ENCODE data around the gene SHB. TPM values are rescaled to one million over a fixed set of nuclear protein-coding genes. Genes with fewer than 3 reads are reported as not detected.
A peak's percentile ranks its signal among the peaks of the same experiment; 100 is the strongest.

Gene SHB
- total and polyA plus RNA-seq, 2 donors from 2014 or later = 16.4 to 39.8 TPM

DNA sequence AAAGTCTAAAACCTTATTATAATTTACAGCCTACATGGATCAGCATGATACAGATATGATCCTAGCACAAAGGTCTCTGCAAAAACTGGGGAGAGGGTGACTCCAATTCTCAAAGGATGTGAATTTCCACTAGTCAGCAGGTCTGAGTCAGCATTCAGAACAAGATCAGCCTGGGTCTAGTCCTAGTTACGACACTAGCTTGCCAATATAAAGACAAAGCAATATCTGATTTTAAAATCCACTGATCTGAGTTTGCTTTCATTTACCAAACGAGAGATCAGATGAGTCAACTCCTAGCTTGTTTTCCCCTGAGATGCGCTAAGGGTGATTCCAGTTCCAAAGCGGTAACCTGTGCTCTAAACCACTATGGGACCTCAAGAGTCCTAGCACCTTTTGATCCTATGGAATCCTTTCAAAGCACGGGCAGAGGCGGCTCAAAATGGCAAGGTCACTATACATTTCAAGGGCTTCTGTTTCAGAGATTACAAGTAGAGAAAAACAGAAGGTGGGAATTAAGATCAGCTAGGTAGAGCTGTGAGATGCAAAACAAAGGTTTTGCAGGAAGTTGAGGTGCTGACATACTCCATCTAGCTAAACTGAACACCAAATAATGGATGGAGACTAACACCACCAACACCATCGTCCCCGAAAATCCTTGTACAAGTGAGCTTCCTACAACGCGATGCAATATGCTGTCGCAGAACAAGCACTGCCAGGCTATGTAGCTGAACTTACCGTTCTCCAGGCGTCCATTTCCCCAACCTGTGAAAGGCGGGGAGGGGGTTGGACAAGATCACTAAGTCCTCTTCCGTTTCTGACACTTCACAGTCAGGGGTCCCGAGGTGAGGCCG is 166.0 kb downstream of the SHB start:
- H3K9me3 ChIP-seq (ENCODE audit: control insufficient read depth in 2 of 3, insufficient read depth in 1 of 3, low read length in 3 of 3) = no peaks in the 10 kb centered on the region
- peak overlapping the region; percentile 8 to 86 for H3K27ac ChIP-seq (ENCODE audit: low read depth in 2 of 2, low read length in 2 of 2)
- H3K27me3 ChIP-seq (ENCODE audit: control insufficient read depth, insufficient read depth, low read length) = no peaks in the 10 kb centered on the region
- TF ChIP-seq, protein P1, sequence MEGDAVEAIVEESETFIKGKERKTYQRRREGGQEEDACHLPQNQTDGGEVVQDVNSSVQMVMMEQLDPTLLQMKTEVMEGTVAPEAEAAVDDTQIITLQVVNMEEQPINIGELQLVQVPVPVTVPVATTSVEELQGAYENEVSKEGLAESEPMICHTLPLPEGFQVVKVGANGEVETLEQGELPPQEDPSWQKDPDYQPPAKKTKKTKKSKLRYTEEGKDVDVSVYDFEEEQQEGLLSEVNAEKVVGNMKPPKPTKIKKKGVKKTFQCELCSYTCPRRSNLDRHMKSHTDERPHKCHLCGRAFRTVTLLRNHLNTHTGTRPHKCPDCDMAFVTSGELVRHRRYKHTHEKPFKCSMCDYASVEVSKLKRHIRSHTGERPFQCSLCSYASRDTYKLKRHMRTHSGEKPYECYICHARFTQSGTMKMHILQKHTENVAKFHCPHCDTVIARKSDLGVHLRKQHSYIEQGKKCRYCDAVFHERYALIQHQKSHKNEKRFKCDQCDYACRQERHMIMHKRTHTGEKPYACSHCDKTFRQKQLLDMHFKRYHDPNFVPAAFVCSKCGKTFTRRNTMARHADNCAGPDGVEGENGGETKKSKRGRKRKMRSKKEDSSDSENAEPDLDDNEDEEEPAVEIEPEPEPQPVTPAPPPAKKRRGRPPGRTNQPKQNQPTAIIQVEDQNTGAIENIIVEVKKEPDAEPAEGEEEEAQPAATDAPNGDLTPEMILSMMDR (IDR thresholded peaks at IDR 0.05; ENCODE audit: borderline replicate concordance, extremely low read depth, insufficient read depth) = no peak
- peaks cover 4 to 18% (median 10%) of the 10 kb centered on the region in 3 donors for H3K4me1 ChIP-seq (ENCODE audit: control insufficient read depth in 2 of 3, insufficient read depth in 2 of 3, low read depth in 1 of 3, low read length in 3 of 3)
- DNase-seq = peak in 1 of 5 donors; percentile 56
- peak overlapping the region; percentile 49 to 94 (median 91) for H3K9ac ChIP-seq (ENCODE audit: low read length in 3 of 3)
- H3K4me3 ChIP-seq (ENCODE audit: low read length in 3 of 3) = peak overlapping the region; percentile 71 to 99 (median 82)
- intact Hi-C loops (cut with DNase I) = no loop called here
- FAIRE-seq = no peak
- H3K36me3 ChIP-seq (ENCODE audit: control insufficient read depth in 2 of 3, insufficient read depth in 3 of 3, low read length in 3 of 3) = peaks cover 0 to 8% (median 0%) of the 10 kb centered on the region in 3 donors

DNA sequence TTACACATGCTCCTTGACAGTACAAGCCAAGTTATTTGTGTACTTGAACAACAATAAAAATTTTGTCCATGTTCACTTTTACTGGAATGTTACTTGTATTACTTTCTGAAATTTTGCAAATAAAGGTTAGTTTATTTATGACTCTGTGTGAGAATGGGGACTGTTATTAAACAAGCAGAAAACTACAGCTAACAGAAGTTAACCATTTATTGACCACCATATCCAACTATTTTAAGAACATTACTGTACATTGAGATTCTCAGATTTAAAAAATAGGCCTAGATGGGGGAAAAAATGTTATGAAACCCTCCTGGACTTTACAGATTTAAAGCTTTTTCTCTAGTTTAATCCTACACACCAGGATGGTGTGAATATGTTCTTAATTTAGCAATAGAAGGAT is 166.9 kb downstream of the SHB start:
- FAIRE-seq = no peak
- peak overlapping the region in 1 of 3 donors; percentile 18 for H3K9ac ChIP-seq (ENCODE audit: low read length in 3 of 3)

DNA sequence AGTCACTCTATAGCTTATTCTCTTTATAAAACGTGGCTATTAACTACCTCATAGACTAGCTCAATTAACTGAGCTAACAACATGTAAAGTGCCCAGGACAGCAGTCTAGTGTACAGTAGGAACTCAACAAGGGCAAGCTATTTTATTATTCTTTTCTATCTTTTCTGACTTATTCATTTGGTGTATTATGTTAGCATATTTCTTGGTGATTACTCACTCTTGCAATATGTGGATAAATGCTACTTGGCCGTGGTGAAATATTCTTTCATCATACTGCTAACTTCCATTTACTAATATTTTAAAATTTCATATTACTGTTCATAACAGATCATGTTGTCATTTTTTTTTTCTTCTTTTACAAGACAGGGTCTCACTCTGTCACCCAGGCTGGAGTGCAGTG is 170.0 kb downstream of the SHB start:
- DNase-seq (no peak), FAIRE-seq (no peak)
- intact Hi-C loops (cut with DNase I) = no loop called here
- no peak overlapping the region for H3K27ac ChIP-seq (ENCODE audit: low read depth in 2 of 2, low read length in 2 of 2)
- H3K27me3 ChIP-seq (ENCODE audit: control insufficient read depth, insufficient read depth, low read length) = no peaks in the 10 kb centered on the region
- TF ChIP-seq, protein P1 (IDR thresholded peaks at IDR 0.05; ENCODE audit: borderline replicate concordance, extremely low read depth, insufficient read depth) = no peak
- H3K4me1 ChIP-seq (ENCODE audit: control insufficient read depth in 2 of 3, insufficient read depth in 2 of 3, low read depth in 1 of 3, low read length in 3 of 3) = peaks cover 4 to 12% (median 10%) of the 10 kb centered on the region in 3 donors
- H3K9me3 ChIP-seq (ENCODE audit: control insufficient read depth in 2 of 3, insufficient read depth in 1 of 3, low read length in 3 of 3) = no peaks in the 10 kb centered on the region
- no peak overlapping the region for H3K4me3 ChIP-seq (ENCODE audit: low read length in 3 of 3)
- no peak overlapping the region for H3K9ac ChIP-seq (ENCODE audit: low read length in 3 of 3)
- peaks cover 3 to 26% (median 6%) of the 10 kb centered on the region in 3 donors for H3K36me3 ChIP-seq (ENCODE audit: control insufficient read depth in 2 of 3, insufficient read depth in 3 of 3, low read length in 3 of 3)

More for the DNA sequence above, 166.9 kb downstream of the SHB start:
- no peaks in the 10 kb centered on the region for H3K27me3 ChIP-seq (ENCODE audit: control insufficient read depth, insufficient read depth, low read length)
- H3K4me1 ChIP-seq (ENCODE audit: control insufficient read depth in 2 of 3, insufficient read depth in 2 of 3, low read depth in 1 of 3, low read length in 3 of 3) = peaks cover 4 to 18% (median 10%) of the 10 kb centered on the region in 3 donors
- TF ChIP-seq, protein P1 (IDR thresholded peaks at IDR 0.05; ENCODE audit: borderline replicate concordance, extremely low read depth, insufficient read depth) = no peak
- intact Hi-C loops (cut with DNase I) = no loop called here
- DNase-seq = no peak
- H3K9me3 ChIP-seq (ENCODE audit: control insufficient read depth in 2 of 3, insufficient read depth in 1 of 3, low read length in 3 of 3) = no peaks in the 10 kb centered on the region
- peak overlapping the region in 1 of 3 donors; percentile 29 for H3K4me3 ChIP-seq (ENCODE audit: low read length in 3 of 3)
- H3K27ac ChIP-seq (ENCODE audit: low read depth in 2 of 2, low read length in 2 of 2) = no peak overlapping the region
- H3K36me3 ChIP-seq (ENCODE audit: control insufficient read depth in 2 of 3, insufficient read depth in 3 of 3, low read length in 3 of 3) = peaks cover 0 to 13% (median 0%) of the 10 kb centered on the region in 3 donors
